Peyer's patch (tissue), 4 donors: ENCODE results near the gene GRIA3. TPM values are rescaled to one million over a fixed set of nuclear protein-coding genes. Genes with fewer than 3 reads are reported as not detected.

Source experiments
- DNase-seq, 3 donors: peaks; one replicate each; pipeline ENCODE4 v3.0.0-alpha.2; 2017 to 2019
- H3K27ac ChIP-seq, 4 donors: fragments of 200-600 bp; sonication (generic); one replicate each; pipeline ENCODE4 v1.5.1; 2016 to 2019
- H3K27me3 ChIP-seq, 2 donors: fragments of 200-600 bp; sonication (generic); one replicate each; pipeline ENCODE4 v1.5.1; 2019
- H3K36me3 ChIP-seq, 3 donors: fragments of 200-600 bp; sonication (generic); one replicate each; pipeline ENCODE4 v1.5.1; 2016 to 2019
- H3K4me1 ChIP-seq, 4 donors: fragments of 200-600 bp; sonication (generic); one replicate each; pipeline ENCODE4 v1.5.1; 2016 to 2019
- H3K4me3 ChIP-seq, 4 donors: fragments of 200-600 bp; sonication (generic); 1 replicate in 3 of 4; 2 replicates in 1 of 4; pipeline ENCODE4 v1.5.1; 2016 to 2019; ENCODE audit warnings: mild to moderate bottlenecking in 1 of 4
- H3K9me3 ChIP-seq, 4 donors: fragments of 200-600 bp; sonication (generic); one replicate each; pipeline ENCODE4 v1.5.1; 2016 to 2019; ENCODE audit warnings: mild to moderate bottlenecking in 1 of 4
- CTCF ChIP-seq, 6 experiments: fragments of 450-650 bp in 4 of 6; fragments of 200-600 bp in 2 of 6; sonication (generic) in 1 of 6; IDR thresholded peaks; one replicate each; pipeline ENCODE4 v1.5.1; 2017 to 2019; ENCODE audit warnings: antibody characterized with exemption in 6 of 6, mild to moderate bottlenecking in 3 of 6, moderate library complexity in 1 of 6
- POLR2A ChIP-seq, 2 donors: fragments of 450-650 bp; IDR thresholded peaks; one replicate each; pipeline ENCODE4 v1.5.1; 2017; ENCODE audit warnings: antibody characterized with exemption in 2 of 2, mild to moderate bottlenecking in 2 of 2, moderate library complexity in 2 of 2
- total RNA-seq, 4 donors: library from RNA; depleted of rRNA; stranded (reverse); fragments of >200 nt; gene quantifications; one replicate each; pipeline ENCODE4 v1.1.0, GENCODE V29; 2016

GRIA3 gene
- total RNA-seq, 4 donors from 2014 or later = 0.47 to 12.4 TPM; not detected in 2

DNA sequence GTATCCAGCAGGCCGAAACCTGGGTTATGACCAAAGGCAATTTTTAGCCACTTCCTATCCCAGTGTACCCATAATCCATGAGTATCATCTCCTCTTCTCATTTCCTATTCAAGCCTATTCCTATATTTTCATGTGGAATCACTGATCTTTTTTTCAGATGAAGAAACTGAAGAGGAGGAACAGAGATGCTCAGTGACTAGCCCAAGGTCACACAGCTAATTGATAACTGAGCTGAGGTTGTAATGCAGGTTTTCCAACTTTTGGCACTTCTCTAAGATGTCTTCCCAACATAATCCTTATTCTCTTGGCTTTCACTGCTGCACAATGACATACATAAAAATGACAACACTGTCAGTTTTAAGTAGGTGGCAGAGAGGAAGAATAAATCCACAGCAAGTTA, 15.3 kb downstream of the GRIA3 start:
- H3K4me1 ChIP-seq = no peaks in the 10 kb centered on the region
- no peak overlapping the region for H3K4me3 ChIP-seq
- TF ChIP-seq POLR2A (IDR thresholded peaks at IDR 0.05) = no peak
- TF ChIP-seq CTCF (IDR thresholded peaks at IDR 0.05) = no peak
- no peaks in the 10 kb centered on the region for H3K27me3 ChIP-seq
- H3K36me3 ChIP-seq = no peaks in the 10 kb centered on the region
- no peaks in the 10 kb centered on the region for H3K9me3 ChIP-seq
- DNase-seq = no peak
- no peak overlapping the region for H3K27ac ChIP-seq

DNA sequence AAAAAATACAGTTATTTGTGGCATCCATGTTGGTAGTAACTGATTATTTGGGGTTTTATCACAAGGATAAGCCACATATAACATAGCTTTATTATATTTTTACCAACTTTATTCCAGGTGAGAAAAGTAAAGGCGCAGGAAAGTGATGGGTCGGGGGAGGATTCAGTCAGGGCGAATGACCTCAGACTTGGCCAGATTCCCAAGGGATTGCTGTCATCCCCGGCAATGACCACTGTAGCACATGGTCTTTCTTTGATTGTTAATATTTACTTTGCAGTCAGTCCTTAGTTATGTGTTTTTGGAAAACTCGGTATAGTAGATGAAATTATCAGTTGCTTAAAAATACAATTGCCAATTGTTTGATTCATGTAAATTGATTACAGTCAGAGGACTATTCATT, 17.6 kb downstream of the GRIA3 start:
- no peak for DNase-seq
- no peaks in the 10 kb centered on the region for H3K27me3 ChIP-seq
- TF ChIP-seq CTCF (IDR thresholded peaks at IDR 0.05) = no peak
- no peak for TF ChIP-seq POLR2A (IDR thresholded peaks at IDR 0.05)
- no peak overlapping the region for H3K4me3 ChIP-seq
- H3K9me3 ChIP-seq = no peaks in the 10 kb centered on the region
- no peak overlapping the region for H3K27ac ChIP-seq
- H3K4me1 ChIP-seq = no peaks in the 10 kb centered on the region
- H3K36me3 ChIP-seq = no peaks in the 10 kb centered on the region

DNA sequence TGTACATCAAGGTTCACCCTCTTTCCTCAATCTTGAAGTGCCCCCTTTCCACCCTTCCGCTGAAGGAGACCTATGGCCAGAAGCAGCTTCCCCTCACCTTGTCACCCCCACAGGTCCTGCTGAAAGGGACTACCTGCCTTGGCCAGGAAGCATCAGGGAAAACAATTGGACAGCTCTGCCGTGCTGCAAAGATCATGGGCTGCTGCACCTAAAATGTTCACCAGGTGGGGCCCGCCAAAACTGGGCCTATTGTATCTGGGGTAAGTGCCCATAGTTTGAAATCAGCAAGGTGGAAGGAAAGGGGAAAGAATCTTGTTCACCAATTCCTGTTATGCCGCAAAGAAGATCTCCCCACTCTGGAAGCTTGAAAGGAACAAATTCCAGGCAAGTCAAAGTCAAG, 18.4 kb downstream of the GRIA3 start:
- no peaks in the 10 kb centered on the region for H3K4me1 ChIP-seq
- no peak overlapping the region for H3K27ac ChIP-seq
- no peak overlapping the region for H3K4me3 ChIP-seq
- no peaks in the 10 kb centered on the region for H3K9me3 ChIP-seq
- TF ChIP-seq POLR2A (IDR thresholded peaks at IDR 0.05) (no peak), CTCF (IDR thresholded peaks at IDR 0.05) (no peak)
- no peaks in the 10 kb centered on the region for H3K27me3 ChIP-seq
- DNase-seq = no peak
- no peaks in the 10 kb centered on the region for H3K36me3 ChIP-seq

DNA sequence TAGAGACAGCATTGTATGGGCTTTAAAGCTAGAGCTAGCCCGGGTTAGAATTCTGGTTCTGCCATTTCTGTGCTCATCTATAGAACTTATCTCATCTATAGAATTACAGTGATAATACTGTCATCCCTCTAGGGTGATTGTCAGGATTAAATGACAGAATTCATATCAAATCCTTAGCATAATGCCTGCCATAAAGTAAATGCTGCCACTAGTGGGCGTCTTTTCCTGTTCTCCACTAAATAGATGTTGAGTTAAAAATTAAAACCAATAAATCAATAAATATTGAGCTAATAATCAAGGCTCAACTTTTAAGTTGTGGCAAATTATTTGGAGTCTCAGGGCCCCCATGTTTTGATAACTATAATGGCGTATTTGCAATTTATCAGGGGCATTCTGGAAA, 19.7 kb downstream of the GRIA3 start:
- TF ChIP-seq CTCF (IDR thresholded peaks at IDR 0.05) (no peak), POLR2A (IDR thresholded peaks at IDR 0.05) (no peak)
- H3K27ac ChIP-seq = no peak overlapping the region
- no peaks in the 10 kb centered on the region for H3K9me3 ChIP-seq
- no peak overlapping the region for H3K4me3 ChIP-seq
- DNase-seq = no peak
- H3K36me3 ChIP-seq = no peaks in the 10 kb centered on the region
- H3K27me3 ChIP-seq = no peaks in the 10 kb centered on the region
- H3K4me1 ChIP-seq = no peaks in the 10 kb centered on the region

DNA sequence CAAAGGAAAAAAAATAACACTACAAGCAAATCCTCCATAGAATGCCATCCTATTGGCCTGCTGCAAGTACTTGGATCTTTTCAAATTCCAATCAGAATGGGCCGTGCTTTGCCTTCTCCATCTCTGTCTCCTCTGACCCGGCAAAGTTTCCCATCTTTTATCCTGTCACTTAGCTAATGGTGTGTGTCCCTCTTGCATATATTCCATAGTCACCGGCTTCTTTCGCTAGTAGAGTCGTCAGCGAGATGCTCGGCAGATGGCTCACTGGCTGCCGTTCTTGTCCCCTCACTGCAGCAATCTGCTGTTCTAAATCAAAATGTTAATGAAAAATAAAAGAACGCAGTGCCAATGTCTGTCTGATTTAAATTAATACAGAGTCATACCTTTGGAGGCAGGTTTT, 22.1 kb downstream of the GRIA3 start:
- no peak for TF ChIP-seq POLR2A (IDR thresholded peaks at IDR 0.05)
- TF ChIP-seq CTCF (IDR thresholded peaks at IDR 0.05) = no peak
- no peak for DNase-seq
- Histone ChIP-seq H3K4me1 (no peaks in the 10 kb centered on the region), H3K36me3 (no peaks in the 10 kb centered on the region), H3K4me3 (no peak overlapping the region), H3K27ac (no peak overlapping the region), H3K27me3 (no peaks in the 10 kb centered on the region), H3K9me3 (no peaks in the 10 kb centered on the region)

DNA sequence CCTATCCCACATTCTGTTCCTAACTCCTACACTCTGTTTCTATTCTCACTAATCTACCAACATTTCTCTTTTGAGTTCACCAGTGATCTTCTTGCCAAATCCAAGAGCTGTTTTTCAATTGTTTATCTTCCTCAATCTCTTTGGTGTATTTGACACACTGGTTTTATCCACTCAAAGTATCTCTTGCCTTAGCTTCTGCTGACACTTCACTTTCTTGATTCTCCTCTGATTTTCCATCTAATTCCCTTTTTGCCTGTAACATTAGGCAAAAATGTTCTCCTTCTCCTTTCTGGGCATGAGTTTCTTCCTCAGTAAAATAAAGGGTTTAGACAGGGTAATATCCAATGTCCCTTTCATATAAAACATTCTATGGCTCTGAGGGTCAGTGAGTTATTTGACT, 26.2 kb downstream of the GRIA3 start:
- Histone ChIP-seq H3K27ac (no peak overlapping the region), H3K36me3 (no peaks in the 10 kb centered on the region), H3K4me3 (no peak overlapping the region), H3K9me3 (no peaks in the 10 kb centered on the region), H3K4me1 (no peaks in the 10 kb centered on the region), H3K27me3 (no peaks in the 10 kb centered on the region)
- no peak for TF ChIP-seq CTCF (IDR thresholded peaks at IDR 0.05)
- no peak for TF ChIP-seq POLR2A (IDR thresholded peaks at IDR 0.05)
- DNase-seq = no peak
